Keratinocyte (primary cell): ENCODE data around the gene UBR3. TPM values are rescaled to one million over a fixed set of nuclear protein-coding genes. Genes with fewer than 3 reads are reported as not detected.

Experiments used
- DNase-seq: peaks from one replicate; pipeline ENCODE4 v3.0.0-alpha.2; 2011; ENCODE audit warnings: low read depth, missing footprints, low spot score
- FAIRE-seq: peaks from 2 replicates; lab custom pipeline; 2011; peaks lifted over from hg19 to GRCh38; lab: Jason Lieb, UNC
- H2AFZ ChIP-seq: 2 replicates; pipeline ENCODE4 v1.6.0; 2012; ENCODE audit warnings: low read length, control low read depth, inconsistent platforms; ENCODE audit not compliant: control insufficient read depth
- H3K27ac ChIP-seq: 2 replicates; pipeline ENCODE4 v1.5.1; 2011; ENCODE audit warnings: low read length; ENCODE audit not compliant: control insufficient read depth, insufficient read depth
- H3K27me3 ChIP-seq: 3 replicates; pipeline ENCODE4 v1.6.0; 2011; ENCODE audit warnings: low read length; ENCODE audit not compliant: control insufficient read depth, insufficient read depth; ENCODE audit errors: extremely low read depth
- H3K36me3 ChIP-seq, 2 experiments: 2 replicates in 1 of 2; 3 replicates in 1 of 2; pipeline ENCODE4 v1.5.1; 2011; ENCODE audit warnings: low read length in 2 of 2, mild to moderate bottlenecking in 1 of 2; ENCODE audit not compliant: control insufficient read depth in 2 of 2, insufficient read depth in 2 of 2; ENCODE audit errors: extremely low read depth in 1 of 2
- H3K4me1 ChIP-seq: 3 replicates; pipeline ENCODE4 v1.5.1; 2011; ENCODE audit warnings: low read length; ENCODE audit not compliant: control insufficient read depth, insufficient read depth; ENCODE audit errors: extremely low read depth
- H3K4me2 ChIP-seq: 3 replicates; pipeline ENCODE4 v1.6.0; 2011; ENCODE audit warnings: low read depth, low read length; ENCODE audit not compliant: control insufficient read depth, insufficient read depth; ENCODE audit errors: extremely low read depth
- H3K4me3 ChIP-seq, 3 experiments: fragments of 200-600 bp in 1 of 3; sonication (generic) in 1 of 3; 2 replicates in 2 of 3; 3 replicates in 1 of 3; pipeline ENCODE4 v1.5.1; 2011 to 2016; ENCODE audit warnings: low read length in 3 of 3, mild to moderate bottlenecking in 3 of 3, control low read depth in 2 of 3, inconsistent platforms in 1 of 3, low read depth in 1 of 3, mixed read lengths in 1 of 3, mixed run types in 1 of 3, moderate library complexity in 1 of 3; ENCODE audit not compliant: control insufficient read depth in 2 of 3, insufficient read depth in 2 of 3; ENCODE audit errors: extremely low read depth in 1 of 3
- H3K79me2 ChIP-seq: 2 replicates; pipeline ENCODE4 v1.6.0; 2012; ENCODE audit warnings: low read length; ENCODE audit not compliant: control insufficient read depth, insufficient read depth
- H3K9ac ChIP-seq: 3 replicates; pipeline ENCODE4 v1.6.0; 2011; ENCODE audit warnings: low read length; ENCODE audit not compliant: control insufficient read depth, insufficient read depth; ENCODE audit errors: extremely low read depth
- H3K9me1 ChIP-seq: 3 replicates; pipeline ENCODE4 v1.6.0; 2011; ENCODE audit warnings: low read length; ENCODE audit not compliant: control insufficient read depth, insufficient read depth; ENCODE audit errors: extremely low read depth
- H3K9me3 ChIP-seq: 2 replicates; pipeline ENCODE4 v1.5.1; 2012; ENCODE audit warnings: low read depth, low read length; ENCODE audit not compliant: control insufficient read depth
- H4K20me1 ChIP-seq: 3 replicates; pipeline ENCODE4 v1.6.0; 2011; ENCODE audit warnings: low read length; ENCODE audit not compliant: control insufficient read depth, insufficient read depth; ENCODE audit errors: extremely low read depth
- EZH2 ChIP-seq: IDR thresholded peaks from one replicate; pipeline ENCODE4 v1.6.1; 2012; ENCODE audit warnings: inconsistent platforms, mild to moderate bottlenecking, low read length, moderate library complexity
- dilution Hi-C: fragments of 300-500 bp; cut with MboI; formaldehyde crosslinking; loops from one replicate; pipeline ENCODE4 v1.7.0; 2020; ENCODE audit warnings: low sequenced_read_pairs; ENCODE audit not compliant: extremely low pct_ligation_motif_present
- polyA plus RNA-seq, 5 experiments: library from polyadenylated mRNA; depleted of rRNA in 3 of 5; stranded (reverse) in 3 of 5; stranded (forward) in 1 of 5; unstranded in 1 of 5; fragments of >200 nt; gene quantifications; 1 replicate in 1 of 5; 2 replicates in 3 of 5; 3 replicates in 1 of 5; pipeline versions ENCODE4 v1.2.1 to v1.2.3, GENCODE V29; 2011 to 2012; ENCODE audit warnings: missing spikeins in 2 of 5, low read depth in 1 of 5, low replicate concordance in 1 of 5
- TF ChIP-seq, protein P1 (sequence below), 3 experiments: IDR thresholded peaks in 1 of 3; conservative IDR thresholded peaks in 1 of 3; optimal IDR thresholded peaks in 1 of 3; 2 replicates in 2 of 3; 3 replicates in 1 of 3; pipeline versions ENCODE3 to v1.5.1; 2011; ENCODE audit warnings: low read length in 3 of 3, mild to moderate bottlenecking in 3 of 3, moderate library complexity in 2 of 3, control low read depth in 1 of 3, inconsistent platforms in 1 of 3; ENCODE audit not compliant: insufficient read depth in 2 of 3; ENCODE audit errors: extremely low read depth in 1 of 3

Gene UBR3
- polyA plus RNA-seq, 1 donor (not counting 4 experiments of a cell fraction or from before 2014, with no cell fraction given) = 14.7 TPM

- no peak overlapping the region for H3K27ac ChIP-seq
- no peak for TF ChIP-seq EZH2
- TF ChIP-seq, protein P1, sequence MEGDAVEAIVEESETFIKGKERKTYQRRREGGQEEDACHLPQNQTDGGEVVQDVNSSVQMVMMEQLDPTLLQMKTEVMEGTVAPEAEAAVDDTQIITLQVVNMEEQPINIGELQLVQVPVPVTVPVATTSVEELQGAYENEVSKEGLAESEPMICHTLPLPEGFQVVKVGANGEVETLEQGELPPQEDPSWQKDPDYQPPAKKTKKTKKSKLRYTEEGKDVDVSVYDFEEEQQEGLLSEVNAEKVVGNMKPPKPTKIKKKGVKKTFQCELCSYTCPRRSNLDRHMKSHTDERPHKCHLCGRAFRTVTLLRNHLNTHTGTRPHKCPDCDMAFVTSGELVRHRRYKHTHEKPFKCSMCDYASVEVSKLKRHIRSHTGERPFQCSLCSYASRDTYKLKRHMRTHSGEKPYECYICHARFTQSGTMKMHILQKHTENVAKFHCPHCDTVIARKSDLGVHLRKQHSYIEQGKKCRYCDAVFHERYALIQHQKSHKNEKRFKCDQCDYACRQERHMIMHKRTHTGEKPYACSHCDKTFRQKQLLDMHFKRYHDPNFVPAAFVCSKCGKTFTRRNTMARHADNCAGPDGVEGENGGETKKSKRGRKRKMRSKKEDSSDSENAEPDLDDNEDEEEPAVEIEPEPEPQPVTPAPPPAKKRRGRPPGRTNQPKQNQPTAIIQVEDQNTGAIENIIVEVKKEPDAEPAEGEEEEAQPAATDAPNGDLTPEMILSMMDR (optimal IDR thresholded peaks at IDR 0.05 in 1 of 3, IDR thresholded peaks at IDR 0.05 in 1 of 3, conservative IDR thresholded peaks at IDR 0.05 in 1 of 3; ENCODE audit: extremely low read depth in 1 of 3, insufficient read depth in 2 of 3, low read length in 3 of 3) = no peak
- H3K79me2 ChIP-seq = no peaks in the 10 kb centered on the region
- DNase-seq (no peak), FAIRE-seq (no peak)
- H3K4me3 ChIP-seq = no peak overlapping the region
- dilution Hi-C loops = no loop called here
- no peak overlapping the region for H3K9ac ChIP-seq
- H3K9me1 ChIP-seq = no peaks in the 10 kb centered on the region
- H2AFZ ChIP-seq = no peak overlapping the region
- no peaks in the 10 kb centered on the region for H3K4me1 ChIP-seq
- H3K4me2 ChIP-seq = no peak overlapping the region
- no peaks in the 10 kb centered on the region for H3K27me3 ChIP-seq
- H4K20me1 ChIP-seq = no peaks in the 10 kb centered on the region
- H3K36me3 ChIP-seq = peaks cover 0 to 4% of the 10 kb centered on the region in 2 experiments
- H3K9me3 ChIP-seq = no peaks in the 10 kb centered on the region
Observed at GRCh38 chr2:170014769-170015168, 187.5 kb downstream of the UBR3 start.

DNA sequence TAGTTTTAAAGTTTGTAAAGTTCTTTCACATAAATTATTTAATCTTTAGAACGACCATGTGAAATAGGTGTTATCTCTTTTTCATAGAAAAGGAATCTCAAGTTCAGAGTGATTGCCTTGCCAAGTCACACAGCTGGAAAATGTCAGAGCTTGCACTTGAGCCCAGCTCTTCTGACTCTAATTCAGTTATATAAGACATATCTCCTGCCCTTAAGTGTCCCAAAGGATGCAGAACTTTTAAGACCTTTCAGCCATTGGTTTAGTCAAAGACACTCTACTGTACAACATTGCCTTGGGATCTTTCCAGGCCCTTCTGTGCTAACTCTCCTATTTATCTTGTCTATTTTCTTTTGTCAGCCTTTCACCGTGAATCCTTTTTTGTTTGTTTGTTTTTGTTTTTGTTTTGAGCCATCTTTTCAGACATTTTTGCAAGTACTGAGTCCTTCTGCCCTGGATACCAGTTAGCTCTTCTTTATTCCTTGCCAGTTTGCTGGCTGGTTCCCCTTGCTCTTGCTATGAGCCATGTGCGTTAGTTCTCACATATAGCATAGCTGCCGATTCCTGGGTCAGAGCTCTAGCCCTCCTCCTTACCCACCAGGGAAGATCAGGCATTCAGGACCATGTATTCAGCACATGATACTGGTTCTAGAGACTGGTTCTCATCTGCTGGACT, 190.7 kb downstream of the UBR3 start:
- no peak overlapping the region for H3K4me3 ChIP-seq
- H3K4me2 ChIP-seq = no peak overlapping the region
- TF ChIP-seq EZH2 = no peak
- TF ChIP-seq, protein P1 (optimal IDR thresholded peaks at IDR 0.05 in 1 of 3, IDR thresholded peaks at IDR 0.05 in 1 of 3, conservative IDR thresholded peaks at IDR 0.05 in 1 of 3; ENCODE audit: extremely low read depth in 1 of 3, insufficient read depth in 2 of 3, low read length in 3 of 3) = no peak
- H3K79me2 ChIP-seq = no peaks in the 10 kb centered on the region
- H3K9me3 ChIP-seq = no peaks in the 10 kb centered on the region
- H3K36me3 ChIP-seq = peaks cover 0 to 4% of the 10 kb centered on the region in 2 experiments
- no peak for DNase-seq
- dilution Hi-C loops = no loop called here
- no peak overlapping the region for H2AFZ ChIP-seq
- H3K27me3 ChIP-seq = no peaks in the 10 kb centered on the region
- no peaks in the 10 kb centered on the region for H3K4me1 ChIP-seq
- FAIRE-seq = no peak
- H3K27ac ChIP-seq = no peak overlapping the region
- no peaks in the 10 kb centered on the region for H3K9me1 ChIP-seq
- H3K9ac ChIP-seq = no peak overlapping the region
- no peaks in the 10 kb centered on the region for H4K20me1 ChIP-seq
